Suprapubic skin (tissue), 3 donors: Measurements from ENCODE around the gene GIMAP6.

Experiments used
- EP300 ChIP-seq: sonication (generic); formaldehyde crosslinking; IDR thresholded peaks from one replicate; pipeline ENCODE4 v1.6.1; 2017; ENCODE audit warnings: antibody characterized with exemption
- TF ChIP-seq, protein P1 (sequence below), 2 donors: fragments of 200-600 bp in 1 of 2; fragments of 450-650 bp in 1 of 2; sonication (generic) in 1 of 2; IDR thresholded peaks; one replicate each; pipeline ENCODE4 v1.5.1; 2016 to 2019; ENCODE audit warnings: antibody characterized with exemption in 2 of 2, mild to moderate bottlenecking in 1 of 2, moderate library complexity in 1 of 2

DNA sequence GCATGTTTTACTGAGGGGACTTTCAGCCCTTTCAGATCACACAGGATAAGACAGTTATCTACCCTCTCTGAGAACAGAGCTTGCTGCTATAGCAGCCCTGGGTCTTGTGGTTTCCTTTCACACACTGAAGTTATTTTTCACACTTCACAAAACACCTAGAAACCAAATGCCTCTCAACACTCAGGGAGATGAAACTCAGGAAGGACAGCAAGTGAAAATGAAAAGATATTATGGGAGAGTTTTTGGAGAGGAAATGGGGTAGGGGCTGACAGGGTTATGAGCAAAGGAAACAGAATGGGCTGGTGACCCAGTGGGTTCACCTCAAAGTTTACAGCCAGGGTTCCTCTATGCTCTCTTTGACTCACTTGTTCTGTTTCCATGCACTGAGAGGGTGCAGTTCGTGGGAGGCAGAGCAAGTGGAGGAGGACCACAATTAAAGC, 36.3 kb upstream of the GIMAP6 start:
- TF ChIP-seq, protein P1, sequence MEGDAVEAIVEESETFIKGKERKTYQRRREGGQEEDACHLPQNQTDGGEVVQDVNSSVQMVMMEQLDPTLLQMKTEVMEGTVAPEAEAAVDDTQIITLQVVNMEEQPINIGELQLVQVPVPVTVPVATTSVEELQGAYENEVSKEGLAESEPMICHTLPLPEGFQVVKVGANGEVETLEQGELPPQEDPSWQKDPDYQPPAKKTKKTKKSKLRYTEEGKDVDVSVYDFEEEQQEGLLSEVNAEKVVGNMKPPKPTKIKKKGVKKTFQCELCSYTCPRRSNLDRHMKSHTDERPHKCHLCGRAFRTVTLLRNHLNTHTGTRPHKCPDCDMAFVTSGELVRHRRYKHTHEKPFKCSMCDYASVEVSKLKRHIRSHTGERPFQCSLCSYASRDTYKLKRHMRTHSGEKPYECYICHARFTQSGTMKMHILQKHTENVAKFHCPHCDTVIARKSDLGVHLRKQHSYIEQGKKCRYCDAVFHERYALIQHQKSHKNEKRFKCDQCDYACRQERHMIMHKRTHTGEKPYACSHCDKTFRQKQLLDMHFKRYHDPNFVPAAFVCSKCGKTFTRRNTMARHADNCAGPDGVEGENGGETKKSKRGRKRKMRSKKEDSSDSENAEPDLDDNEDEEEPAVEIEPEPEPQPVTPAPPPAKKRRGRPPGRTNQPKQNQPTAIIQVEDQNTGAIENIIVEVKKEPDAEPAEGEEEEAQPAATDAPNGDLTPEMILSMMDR (IDR thresholded peaks at IDR 0.05): no peak
- TF ChIP-seq EP300: no peak
